Stimulated activated CD4-positive, alpha-beta T cell treated with anti-CD3 and anti-CD28 coated beads, Interleukin-12 subunit alpha, Interleukin-12 subunit beta, amount 100 ng/mL, for 4 hours (primary cell): ENCODE measurements around the gene TRIM62.
"Not testable (repeated sequence)": the region's sequence is repeated elsewhere in the genome, so short reads cannot be mapped to it uniquely, and the experiment has no call there.

Experiments used
- DNase-seq: peaks from one replicate; pipeline ENCODE4 v3.0.0-alpha.2; 2020

The TRIM62 gene

DNA sequence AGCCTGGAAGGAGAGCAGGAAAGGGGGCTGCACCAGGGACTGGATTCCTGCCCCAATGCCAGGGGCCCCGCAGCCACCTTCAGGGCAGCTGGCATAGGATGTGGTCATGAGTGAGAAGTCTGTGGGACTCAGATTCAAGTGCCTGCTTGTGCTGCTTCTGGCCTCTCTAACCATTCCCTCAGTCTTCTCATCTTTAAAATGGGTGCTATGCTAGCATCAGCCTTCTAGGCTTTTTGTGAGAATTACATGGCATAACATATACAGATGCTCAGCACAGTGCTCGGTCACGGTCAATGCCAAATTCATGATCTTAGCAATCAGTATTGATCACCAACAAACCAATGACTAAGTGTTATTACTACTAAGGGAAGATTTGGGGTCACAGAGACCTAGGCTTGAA is 23.5 kb downstream of the TRIM62 start:
- DNase-seq = no peak

DNA sequence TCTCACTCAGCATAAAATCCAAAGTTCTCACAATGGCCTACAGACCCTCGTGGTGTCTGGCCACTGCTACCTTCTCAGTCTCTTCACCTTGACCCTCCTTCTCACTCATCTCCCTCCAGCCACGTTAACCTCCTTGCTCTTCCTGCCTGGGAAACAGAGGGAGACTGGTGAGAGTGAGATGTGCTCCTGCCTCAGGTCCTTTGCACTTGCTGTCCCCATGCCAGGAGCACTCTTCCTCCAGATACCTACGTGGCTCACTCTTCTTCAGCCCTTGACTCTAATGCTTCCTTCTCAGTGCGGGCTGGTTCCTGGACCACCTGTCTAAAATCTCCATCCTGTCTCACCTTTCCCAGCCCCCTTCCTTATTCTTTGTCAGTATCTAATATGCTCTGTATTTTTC is 24.7 kb downstream of the TRIM62 start:
- DNase-seq = no peak

DNA sequence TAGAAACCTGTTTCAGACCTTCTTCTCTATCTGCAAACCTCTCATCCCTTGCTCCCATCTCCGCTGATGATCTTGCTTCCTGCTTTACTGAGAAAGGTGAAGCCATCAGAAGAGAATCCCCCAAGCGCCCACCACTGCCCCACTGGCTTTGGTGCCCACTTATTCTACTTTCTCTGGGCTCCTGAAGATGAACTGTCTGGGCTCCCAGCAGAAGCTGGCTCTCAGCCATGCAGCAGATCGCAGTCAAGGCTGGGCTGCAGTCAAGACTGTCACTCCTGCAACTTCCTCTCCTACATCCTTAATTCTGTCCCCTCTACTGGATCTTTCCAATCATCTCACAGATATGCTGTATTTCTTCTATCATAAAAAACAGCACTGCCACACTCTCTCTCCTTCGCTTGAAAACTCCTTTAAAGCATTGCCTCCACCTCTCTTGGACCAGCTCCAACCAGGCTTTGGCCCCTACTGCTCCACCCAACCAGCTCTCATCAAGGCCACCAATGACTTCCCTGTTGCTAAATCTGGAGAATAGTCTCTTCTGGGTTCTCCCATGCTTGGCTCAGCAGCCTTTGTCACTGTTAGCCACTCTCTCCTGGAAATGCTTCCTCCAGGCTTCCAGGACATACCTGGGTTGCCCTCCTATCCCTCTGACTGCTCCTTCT is 25.8 kb downstream of the TRIM62 start:
- DNase-seq = no peak

DNA sequence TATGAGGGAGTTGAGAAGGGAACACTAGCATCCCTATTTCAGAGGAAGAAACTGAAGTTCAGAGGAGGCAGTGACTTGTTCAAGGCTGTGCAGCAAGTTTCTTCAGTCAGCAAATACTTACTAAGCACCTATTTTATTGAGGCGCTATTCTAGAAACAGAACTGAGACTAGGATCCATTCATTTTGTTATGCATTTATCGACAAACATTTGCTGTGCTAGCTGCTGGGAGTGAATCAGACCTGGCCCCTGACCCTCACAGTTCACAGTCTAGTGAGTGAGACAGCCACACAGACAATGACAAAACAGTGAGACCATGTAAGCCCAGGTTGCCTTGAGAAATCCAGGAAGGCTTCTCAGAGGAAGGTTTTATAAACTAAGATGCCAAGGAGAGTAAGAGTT is 28.2 kb downstream of the TRIM62 start:
- no peak for DNase-seq

DNA sequence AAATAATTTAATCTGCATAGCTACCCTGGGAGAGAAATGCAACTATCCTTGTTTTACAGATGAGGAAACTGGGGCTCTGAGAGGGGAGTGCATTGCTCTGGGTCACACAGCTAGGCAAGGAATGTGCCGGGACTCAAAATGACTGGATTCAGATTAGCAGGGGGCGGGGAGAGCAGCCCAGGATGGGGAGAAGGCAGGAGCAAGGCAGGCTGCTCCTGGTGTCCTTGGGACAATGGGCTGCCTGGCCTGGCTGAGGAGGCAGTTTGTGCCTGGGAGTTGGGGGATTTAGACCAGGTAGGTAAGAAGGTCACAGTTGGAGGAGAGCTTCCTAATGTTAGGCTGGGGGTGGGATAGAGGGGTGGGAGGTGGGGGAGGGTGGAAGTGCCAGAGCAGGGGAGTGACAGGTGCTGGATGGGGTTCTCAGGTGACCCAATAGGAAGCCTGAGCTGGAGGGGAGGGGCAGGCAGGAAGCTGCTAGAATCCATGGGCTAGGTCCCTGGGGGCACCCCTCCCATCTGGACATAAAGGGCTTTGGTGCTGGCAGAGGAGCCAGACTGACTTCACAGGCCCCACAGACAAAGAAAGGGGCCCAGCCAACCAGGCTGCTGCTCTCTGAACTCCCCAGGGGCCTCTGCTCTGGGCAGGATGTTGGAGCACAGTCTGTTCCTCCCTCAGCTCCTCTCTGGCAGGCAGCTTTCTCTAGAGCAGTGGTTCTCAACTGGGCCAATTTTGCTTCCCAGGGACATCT is 29.0 kb downstream of the TRIM62 start:
- no peak for DNase-seq

DNA sequence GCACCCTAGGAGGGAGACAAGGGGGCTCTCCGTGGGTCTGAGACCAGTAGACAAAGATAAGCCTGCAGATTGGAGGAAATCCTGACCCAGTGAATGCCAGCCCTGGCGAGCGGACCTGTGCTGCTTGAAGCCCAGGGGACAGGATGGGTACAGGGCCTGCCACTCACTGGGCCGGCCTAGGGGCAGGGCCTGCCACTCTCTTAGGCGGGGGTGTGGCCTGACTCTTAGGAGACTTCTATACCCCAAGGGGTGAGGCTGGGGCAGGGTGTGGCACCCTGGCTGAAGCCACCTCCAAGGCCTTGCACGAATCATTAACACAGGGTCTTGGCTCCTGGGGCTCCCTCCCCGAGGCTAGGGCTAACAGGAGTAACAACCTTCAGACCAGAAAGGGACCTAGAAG is 30.7 kb downstream of the TRIM62 start:
- no peak for DNase-seq

DNA sequence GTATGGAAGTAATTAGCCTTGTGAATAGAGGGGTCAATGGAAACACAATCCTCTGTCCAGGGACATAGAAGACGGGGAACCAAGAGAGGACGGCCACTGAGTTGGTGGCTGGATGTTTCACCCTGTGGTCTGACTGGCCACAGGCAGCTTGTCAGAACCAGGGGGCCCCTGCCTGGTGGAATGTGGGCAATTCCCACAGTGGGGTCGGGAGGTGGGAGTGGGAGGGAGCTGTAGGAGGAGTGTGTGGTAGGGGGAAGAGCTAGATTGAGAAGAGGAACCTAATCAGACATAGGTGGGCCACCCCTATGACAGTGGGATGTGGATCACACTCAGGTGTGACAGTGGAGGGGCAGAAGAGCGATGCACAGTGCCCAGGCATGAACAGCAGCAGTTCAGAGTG is 31.3 kb downstream of the TRIM62 start:
- no peak for DNase-seq

DNA sequence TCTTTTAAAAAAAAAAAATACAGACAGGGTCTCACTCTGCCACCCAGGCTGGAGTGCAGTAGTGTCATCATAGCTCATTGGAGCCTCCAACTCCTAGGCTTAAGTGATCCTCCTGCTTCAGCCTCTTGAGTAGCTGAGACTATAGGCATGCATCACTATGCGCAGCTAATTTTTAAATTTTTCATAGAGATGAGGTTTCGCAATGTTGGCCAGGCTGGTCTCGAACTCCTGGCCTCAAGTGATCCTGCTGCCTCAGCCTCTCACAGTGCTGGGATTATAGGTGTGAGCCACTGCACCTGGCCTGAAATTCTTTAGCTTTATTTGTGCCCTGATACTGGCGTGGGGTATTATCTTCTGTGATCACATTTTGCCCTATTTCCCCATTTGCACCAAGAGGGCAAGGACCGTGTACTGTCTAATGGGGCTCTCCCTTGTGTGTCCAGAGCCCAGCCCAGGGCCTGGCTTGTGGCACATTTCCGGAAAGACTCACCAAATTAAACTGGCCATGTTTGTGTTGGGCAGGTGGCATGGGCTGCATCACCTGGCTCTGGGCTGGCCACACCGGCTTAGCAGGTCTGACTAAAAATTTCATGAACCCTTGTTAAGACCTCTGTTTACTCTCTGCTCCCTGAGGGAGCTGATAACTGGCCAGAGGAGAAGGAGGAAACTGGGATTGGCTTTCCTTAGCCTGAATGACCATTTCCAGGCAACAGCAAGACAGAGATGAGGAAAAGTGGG is 32.2 kb downstream of the TRIM62 start:
- DNase-seq = no peak

DNA sequence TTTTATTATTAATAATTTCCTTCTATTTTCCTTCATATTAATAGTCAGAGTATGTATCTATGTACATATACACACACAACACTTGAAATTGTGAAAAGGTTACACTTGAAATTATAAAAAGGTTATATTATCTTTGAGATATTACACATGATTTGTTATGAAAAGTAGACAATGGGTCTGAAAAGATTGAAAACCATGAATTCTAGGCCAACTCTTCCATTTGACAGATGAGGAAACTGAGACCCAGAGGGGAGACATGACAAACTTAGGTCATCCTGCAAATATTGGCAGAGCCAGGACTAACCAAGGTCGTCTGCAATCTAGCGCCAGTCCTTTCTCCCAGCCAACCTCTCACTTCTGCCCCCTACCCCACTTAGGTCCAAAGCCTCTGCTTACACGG is 33.2 kb downstream of the TRIM62 start:
- DNase-seq = no peak

DNA sequence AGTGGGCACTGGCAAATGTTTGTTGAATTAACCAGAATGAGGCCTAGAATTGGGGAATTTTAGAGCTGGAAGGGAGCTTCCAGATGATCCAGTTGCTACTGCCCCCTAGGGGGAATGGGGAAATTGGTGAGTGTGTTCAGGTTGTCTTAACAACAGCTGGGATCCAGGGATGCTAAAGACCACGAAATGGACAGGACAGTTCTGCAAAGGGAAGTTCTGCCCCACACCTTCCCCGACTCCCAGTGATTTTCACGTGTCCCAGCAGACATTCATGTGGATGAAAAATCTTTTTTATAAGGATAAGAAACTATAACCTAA is 33.9 kb downstream of the TRIM62 start:
- no peak for DNase-seq

DNA sequence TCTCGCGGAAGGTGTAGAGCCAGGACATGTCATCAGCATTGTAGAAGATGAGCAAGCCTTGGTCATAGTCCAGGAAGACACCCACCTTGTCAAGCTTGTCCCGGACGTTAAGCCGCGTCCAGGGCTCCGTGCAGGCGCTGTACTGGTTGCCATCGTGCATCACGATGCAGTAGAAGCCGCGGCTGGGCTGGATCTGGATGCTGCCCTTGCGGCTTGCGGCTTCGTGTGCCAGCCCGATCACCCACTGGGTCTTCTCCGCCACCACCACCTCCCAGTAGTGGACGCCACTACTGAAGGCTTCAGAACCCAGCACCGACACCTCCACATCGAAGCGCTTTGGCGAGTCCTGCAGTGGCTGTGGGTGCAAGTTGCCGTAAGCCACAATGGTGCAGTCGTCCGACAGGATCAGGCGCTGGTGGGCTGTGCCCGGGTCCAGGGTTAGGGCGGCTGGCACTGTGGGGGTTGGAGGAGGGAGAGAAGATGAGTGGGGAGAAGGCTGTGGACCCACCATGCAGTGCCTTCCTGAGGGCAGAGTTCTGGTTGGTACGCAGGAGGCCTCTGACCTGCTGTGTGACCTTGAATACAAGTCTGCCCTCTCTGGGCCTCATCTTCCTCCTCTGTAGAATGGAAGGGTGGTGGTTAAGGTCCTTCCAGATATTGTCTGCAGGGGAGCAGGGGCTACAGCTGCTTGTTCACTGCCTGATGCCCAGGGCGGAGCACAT is 34.4 kb downstream of the TRIM62 start:
- DNase-seq = no peak

DNA sequence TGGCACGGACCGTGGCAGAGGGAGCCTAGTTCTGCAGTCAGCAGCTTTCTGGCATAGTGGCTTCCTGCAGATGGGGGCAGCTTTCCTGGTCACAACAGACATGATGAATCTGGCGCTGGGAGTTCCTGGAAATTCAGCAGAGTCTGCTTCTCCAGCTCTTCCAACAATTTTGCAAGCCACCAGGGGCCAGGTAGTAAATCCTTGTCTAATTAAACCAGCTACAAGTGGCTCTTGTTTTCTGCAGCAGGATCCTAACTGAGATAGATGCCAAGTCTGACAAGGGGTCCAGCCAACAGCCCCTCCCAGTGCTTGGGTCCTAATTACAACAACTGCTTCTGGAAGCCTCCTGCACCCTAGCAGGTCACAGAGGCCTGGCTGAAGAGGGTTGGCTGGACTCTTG is 35.8 kb downstream of the TRIM62 start:
- no peak for DNase-seq

DNA sequence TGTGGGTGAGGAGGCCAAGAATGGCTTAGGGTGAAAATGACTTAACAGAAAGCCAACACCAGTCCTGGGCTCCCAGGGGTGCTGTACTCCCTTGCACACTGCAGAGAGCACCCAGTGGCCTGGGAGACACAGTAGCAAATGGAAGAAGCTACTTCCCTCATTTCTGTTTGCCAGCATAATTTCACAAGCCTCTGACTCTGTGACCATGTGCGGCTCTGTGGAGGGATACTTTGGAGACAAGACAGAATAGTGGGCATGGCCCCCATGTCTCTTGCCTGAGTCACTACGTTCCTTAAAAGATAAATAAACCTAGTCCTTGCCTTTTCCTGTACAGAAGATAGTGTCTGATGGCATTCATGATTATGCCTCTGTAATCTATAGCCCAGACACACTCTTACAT is 38.1 kb downstream of the TRIM62 start:
- no peak for DNase-seq

DNA sequence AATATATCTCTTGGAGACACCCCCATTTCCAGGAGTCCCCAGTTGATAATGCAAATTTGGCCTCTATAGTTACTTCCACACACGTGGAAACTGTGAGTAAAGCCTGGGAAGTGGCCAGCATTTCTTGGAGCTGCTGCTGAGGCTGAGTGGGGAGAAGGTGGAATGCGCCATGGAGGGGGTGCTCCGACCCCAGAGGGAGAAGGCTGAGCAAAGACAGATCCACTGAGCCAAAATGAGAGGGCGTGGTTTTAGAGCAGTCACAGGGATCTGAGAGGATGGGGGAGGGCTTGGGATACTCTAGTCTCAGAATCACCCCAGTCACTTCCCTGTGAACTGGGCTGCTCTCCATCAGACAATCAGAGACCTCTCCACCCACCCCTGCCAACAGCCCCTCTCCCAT is 38.7 kb downstream of the TRIM62 start:
- no peak for DNase-seq

DNA sequence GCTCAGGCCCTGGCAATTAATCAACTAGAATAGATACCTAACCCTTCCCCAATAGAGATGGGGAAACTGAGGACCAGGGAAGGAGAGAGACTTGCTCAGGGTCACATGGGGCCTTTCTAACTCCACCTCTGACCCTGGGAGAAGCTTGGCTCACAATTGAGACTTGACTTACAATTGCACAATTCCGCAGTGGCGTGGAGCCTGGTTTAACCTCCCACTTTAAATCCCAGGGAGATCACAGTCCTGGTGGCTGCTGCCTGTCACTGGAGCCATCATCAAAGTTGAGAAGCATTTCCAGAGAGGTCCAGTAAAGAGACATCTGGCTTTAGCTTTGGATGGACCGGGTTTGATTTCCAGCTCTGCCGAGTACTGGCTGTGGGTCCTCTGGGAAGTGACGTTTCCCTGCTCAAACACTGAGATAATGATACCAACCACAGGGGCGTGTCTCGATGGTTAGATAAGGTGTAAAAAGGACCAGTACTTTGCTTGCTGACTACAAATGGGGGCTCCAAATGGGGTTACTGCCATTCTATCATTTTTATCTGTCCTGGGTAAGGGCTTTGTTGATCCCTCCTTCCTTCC is 39.3 kb downstream of the TRIM62 start:
- no peak for DNase-seq

DNA sequence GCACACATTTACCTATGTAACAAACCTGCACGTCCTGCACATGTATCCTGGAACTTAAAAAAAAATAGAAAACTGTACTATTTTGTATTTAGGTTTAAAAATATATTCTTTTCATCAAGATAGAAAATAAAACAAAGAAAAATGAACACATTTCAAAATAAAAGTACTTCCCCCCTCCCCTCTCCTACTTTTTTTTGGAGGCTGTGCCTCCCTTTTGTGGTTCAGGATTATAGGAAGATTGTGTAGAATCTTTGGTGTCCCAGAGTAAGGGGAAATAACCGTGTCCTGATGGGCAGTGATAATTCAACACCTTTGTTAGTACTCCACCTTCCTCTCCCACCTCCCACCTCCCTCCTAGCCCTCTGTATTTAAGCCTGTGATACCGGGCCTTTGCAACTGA is 40.1 kb downstream of the TRIM62 start:
- no peak for DNase-seq

DNA sequence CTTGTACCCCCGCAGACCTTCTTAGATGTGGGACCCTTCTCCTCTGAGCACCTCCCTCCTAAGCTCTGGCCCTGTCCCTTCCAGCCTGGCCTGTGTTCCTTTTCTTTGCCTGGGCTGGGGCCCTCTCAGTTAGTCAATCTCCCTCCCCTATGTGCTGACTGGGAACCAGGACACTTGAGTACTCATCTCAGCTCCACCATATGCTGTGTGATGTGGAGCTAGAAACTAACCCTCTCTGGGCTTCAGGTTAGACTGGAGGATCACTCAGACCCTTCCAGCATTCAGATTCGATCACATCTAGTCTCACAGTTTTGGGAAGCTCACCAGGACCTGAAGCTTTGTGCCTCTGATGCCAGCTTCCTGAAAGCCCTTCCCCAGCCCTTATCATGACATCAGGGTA is 40.6 kb downstream of the TRIM62 start:
- no peak for DNase-seq

DNA sequence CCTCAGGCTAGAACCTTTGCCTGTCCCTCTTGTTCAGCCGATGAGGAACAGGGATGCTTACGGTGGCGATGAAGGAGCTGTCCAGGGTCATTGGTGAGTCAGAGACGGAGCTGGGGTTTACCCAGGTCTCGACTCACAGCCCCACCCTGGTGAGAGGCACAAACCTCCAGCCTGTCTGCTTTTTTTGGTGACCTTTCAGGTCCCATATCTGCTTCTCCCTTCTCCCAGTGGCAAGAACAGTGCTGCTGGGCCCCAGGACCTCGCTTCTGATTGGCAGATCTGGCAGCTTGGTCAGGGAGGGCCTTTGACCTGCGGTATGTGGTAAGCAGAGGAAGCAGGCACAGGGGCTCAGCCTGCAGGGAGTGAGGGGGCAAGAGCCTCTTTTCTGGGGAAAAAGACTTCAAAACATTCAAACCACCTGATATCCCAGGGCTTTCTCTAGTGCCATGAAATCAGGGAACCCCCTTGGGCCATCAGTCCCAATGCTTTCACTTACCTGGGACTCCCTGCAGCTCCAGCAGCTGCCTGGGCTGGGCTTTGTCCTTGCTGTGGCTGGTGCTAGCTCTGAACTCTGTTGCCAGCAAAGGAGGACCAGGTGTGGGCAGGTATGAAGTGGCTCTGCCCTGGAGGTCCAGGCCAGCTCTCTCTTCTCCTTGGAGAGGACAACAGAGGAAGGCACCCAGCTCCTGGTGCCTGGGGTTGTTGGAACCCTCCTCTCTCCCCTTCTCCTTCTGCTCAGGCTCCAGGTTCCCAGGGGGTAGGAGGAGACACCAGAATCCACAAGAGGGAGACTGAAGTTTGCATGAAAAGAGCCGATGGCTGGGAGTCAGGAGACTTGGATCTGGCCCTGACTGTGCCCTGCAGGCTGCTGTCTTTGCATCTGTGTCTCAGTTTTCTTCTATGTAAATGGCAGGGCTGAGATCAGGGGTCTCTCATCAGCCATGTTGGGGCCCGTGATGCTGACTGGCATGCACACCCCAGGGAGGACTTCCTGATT is 41.4 kb downstream of the TRIM62 start:
- no peak for DNase-seq

DNA sequence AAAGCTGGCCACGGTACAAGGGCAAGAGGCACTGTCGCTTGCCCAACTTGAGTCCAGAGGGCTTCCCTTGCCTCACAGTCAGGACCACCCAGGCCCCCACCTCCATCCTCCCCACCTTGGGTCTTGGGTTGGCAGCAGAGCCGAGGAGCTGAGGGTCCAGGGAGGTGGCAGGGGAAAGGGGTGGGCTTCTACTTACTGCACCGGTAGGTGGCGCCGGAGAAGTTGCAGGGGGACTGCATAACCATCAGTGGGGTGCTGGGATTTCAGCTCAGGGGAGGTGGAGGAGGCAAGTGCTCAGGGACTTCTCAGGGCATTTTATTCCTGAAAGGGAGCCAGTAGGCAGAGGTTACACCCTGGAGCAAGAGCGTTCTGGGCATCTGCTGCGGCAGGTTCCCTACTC is 44.0 kb downstream of the TRIM62 start:
- peak; percentile 25 for DNase-seq

DNA sequence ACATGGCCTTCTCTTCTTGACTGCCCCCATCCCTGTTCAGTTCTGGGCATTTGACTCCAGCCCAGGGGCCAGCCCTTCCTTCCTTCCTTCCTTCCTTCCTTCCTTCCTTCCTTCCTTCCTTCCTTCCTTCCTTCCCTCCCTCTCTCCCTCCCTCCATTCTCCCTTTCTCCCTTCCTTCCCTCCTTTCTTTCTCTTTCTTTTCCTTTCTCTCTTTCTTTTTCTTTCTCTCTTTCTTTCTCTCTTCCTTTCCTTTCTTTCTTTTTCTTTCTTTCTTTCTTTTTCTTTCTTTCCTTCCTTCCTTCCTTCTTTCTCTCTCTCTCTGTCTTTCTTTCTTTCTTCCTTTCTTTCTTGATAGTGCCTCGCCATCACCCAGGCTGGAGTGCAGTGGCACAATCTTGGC is 45.8 kb downstream of the TRIM62 start:
- not testable (repeated sequence) for DNase-seq

DNA sequence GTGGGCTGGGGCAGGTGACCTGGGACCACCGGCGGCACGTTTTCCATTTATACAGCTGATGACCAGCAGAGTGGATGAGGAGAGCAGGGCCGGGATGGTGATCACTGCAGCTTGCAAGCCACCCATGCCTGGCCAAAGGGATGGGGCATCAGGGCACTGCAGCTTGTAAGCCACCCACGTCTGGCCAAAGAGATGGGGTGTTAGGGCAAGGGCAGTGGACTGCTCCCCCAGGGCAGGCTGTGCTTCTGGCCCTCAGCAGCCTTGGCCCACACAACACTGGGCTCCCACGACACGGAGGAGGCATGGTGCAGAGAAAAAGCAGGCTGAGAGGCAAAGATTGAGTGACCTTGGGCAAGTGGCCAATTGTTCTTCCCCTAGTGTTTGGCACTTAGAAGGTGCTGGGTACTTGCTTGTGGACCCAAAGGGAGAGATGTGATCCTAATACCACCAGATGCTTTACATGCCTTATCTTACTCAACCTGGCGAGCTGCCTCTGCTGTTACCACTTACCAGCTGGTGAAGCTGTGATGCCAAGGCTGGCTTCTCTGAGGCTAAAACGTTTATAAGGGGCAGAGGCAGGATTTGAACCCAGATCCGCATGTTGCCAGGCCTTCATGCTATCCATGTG is 48.3 kb downstream of the TRIM62 start:
- DNase-seq = no peak

DNA sequence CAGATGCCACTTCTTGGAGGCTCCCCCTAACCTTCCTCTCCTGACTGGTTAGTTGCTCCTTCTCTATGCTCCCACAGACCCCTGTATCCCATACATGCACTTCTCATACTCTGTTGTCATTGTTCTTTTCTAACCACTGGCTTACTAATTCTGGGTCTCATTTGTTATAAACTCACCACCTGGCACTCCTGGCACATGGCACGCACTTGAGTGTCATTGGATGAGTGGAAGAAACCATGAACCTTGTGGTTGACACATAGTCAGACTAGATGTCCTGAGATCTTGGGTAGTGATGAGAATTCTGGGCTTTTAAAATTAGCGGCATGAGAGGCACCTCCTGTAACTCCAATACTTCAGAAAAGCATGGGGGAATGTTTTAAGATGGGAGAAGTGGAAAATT is 49.3 kb downstream of the TRIM62 start:
- no peak for DNase-seq
